ENCODE results near the gene ZP1. TPM values are rescaled to one million over a fixed set of nuclear protein-coding genes. Genes with fewer than 3 reads are reported as not detected.

Gene ZP1
- total RNA-seq, 1 experiment from 2014 or later = not detected

- Histone ChIP-seq H3K4me1 (ENCODE audit: insufficient read depth, low read length, poor library complexity, severe bottlenecking) (peaks cover 20% of the 10 kb centered on the region), H3K4me3 (ENCODE audit: low read depth, low read length, poor library complexity, severe bottlenecking) (peak within 1 kb of the TSS; percentile 82), H3K36me3 (ENCODE audit: insufficient read depth, low read length, poor library complexity, severe bottlenecking) (peaks cover 37% of the 10 kb centered on the region), H3K27ac (ENCODE audit: low read depth, low read length, poor library complexity, severe bottlenecking) (peak within 1 kb of the TSS; percentile 68), H3K27me3 (replicated peaks; ENCODE audit: insufficient read depth, low read depth, low read length, poor library complexity) (no peaks in the 10 kb centered on the region), H3K9me3 (ENCODE audit: low read depth, low read length, poor library complexity, severe bottlenecking) (no peaks in the 10 kb centered on the region)
- TF ChIP-seq CTCF (conservative IDR thresholded peaks at IDR 0.05; ENCODE audit: low read depth, low read length) (no peak), EZH2 (IDR thresholded peaks at IDR 0.05; ENCODE audit: borderline replicate concordance, low read depth, low read length, poor library complexity, severe bottlenecking) (no peak)
- CTCF ChIA-PET = no interaction called here
- no TSS peak for BruUV-seq (replicated peaks)
- DNase-seq (ENCODE audit: low spot score) = peak; percentile 91
- intact Hi-C loops (cut with micrococcal nuclease; ENCODE audit: unreplicated experiment) = no loop called here
- POLR2A ChIA-PET (ENCODE audit: low non-redundant PET) = interaction anchor here (0.6 to 0.7 kb wide), 2 partner anchors 13 to 172 kb away, joined by 3 read pairs; no protein-coding TSS in a partner anchor
Observed at GRCh38 chr11:60924110-60924905, 57.0 kb downstream of the ZP1 start, which contains the start of gene TMEM132A. Gene TMEM132A (plus strand): TSS chr11:60924460. CDS start chr11:60924634, 174 bp downstream.

Other genes with a start within 250 kb of the ZP1 start
- 1.4 and 1.5 TPM in 2 replicates for gene MS4A8, start 167.9 kb upstream of the ZP1 start, total RNA-seq (2021)
- gene MS4A18, start 142.8 kb upstream of the ZP1 start, total RNA-seq (2021) = not detected in 2 replicates
- not detected in 2 replicates for gene MS4A15, start 110.7 kb upstream of the ZP1 start, total RNA-seq (2021)
- not detected in 2 replicates for gene MS4A10, start 82.2 kb upstream of the ZP1 start, total RNA-seq (2021)
- gene CCDC86, start 25.4 kb upstream of the ZP1 start, total RNA-seq (2021) = 137 and 188 TPM in 2 replicates
- gene PTGDR2, start 11.6 kb upstream of the ZP1 start, total RNA-seq (2021) = 0.09 and 0.17 TPM in 2 replicates
- gene PRPF19, start 39.0 kb downstream of the ZP1 start, total RNA-seq (2021) = 200 and 204 TPM in 2 replicates
- 139 and 169 TPM in 2 replicates for gene TMEM109, start 46.6 kb downstream of the ZP1 start, total RNA-seq (2021)
- 140 and 147 TPM in 2 replicates for gene TMEM132A, start 56.9 kb downstream of the ZP1 start, total RNA-seq (2021)
- gene SLC15A3, start 84.6 kb downstream of the ZP1 start, total RNA-seq (2021) = not detected in 2 replicates
- not detected in 2 replicates for gene CD6, start 104.1 kb downstream of the ZP1 start, total RNA-seq (2021)
- not detected in 2 replicates for gene CD5, start 234.9 kb downstream of the ZP1 start, total RNA-seq (2021)

All from A673 (cell line).